ENCODE results near the gene ESD. TPM values are rescaled to one million over a fixed set of nuclear protein-coding genes. Genes with fewer than 3 reads are reported as not detected.

Gene ESD
- total and polyA plus RNA-seq, 2 donors (not counting 3 experiments of a cell fraction or from before 2014, with no cell fraction given) = 45.3 to 81.1 TPM

DNA sequence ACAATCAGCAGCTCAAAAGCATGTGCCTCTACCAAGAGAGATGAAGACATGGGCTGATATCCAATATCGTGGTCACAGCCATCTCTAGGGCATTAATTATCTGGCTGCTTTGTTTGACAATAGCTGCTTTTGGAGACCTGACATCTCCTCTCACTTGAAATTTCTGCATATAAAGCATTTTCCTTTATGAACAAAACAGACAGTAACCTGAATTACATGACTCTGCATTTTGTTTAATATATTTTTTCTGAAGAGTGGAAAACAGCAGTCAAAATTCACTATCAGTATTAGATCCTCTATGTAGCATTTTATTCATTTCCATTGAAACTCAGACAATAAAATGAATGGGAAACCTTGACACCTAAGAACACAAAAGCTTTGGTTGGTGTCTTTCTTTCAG, 42.4 kb upstream of the ESD start:
- H4K20me1 ChIP-seq (replicated peaks; ENCODE audit: control insufficient read depth, extremely low read depth, insufficient read depth, low read length) = no peaks in the 10 kb centered on the region
- no peaks in the 10 kb centered on the region for H3K79me2 ChIP-seq (ENCODE audit: control insufficient read depth, insufficient read depth, low read length)
- DNase-seq (ENCODE audit: low read depth, low spot score) (no peak), FAIRE-seq (no peak)
- no peak for TF ChIP-seq POLR2AphosphoS5 (IDR thresholded peaks at IDR 0.05; ENCODE audit: insufficient read depth, low read depth, low read length)
- TF ChIP-seq MYC (IDR thresholded peaks at IDR 0.05; ENCODE audit: low read depth, low read length) = no peak
- TF ChIP-seq GATA2 (IDR thresholded peaks at IDR 0.05; ENCODE audit: insufficient read depth, insufficient read length, low read depth, low read length) = no peak
- TF ChIP-seq EZH2 (IDR thresholded peaks at IDR 0.05; ENCODE audit: borderline replicate concordance, low read depth, low read length, severe bottlenecking) = no peak
- TF ChIP-seq, protein P1, sequence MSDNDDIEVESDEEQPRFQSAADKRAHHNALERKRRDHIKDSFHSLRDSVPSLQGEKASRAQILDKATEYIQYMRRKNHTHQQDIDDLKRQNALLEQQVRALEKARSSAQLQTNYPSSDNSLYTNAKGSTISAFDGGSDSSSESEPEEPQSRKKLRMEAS (IDR thresholded peaks at IDR 0.05; ENCODE audit: insufficient read depth, insufficient read length) = no peak
- no peak for TF ChIP-seq POLR2A (IDR thresholded peaks at IDR 0.05; ENCODE audit: low read depth, low read length)
- TF ChIP-seq, protein P2, sequence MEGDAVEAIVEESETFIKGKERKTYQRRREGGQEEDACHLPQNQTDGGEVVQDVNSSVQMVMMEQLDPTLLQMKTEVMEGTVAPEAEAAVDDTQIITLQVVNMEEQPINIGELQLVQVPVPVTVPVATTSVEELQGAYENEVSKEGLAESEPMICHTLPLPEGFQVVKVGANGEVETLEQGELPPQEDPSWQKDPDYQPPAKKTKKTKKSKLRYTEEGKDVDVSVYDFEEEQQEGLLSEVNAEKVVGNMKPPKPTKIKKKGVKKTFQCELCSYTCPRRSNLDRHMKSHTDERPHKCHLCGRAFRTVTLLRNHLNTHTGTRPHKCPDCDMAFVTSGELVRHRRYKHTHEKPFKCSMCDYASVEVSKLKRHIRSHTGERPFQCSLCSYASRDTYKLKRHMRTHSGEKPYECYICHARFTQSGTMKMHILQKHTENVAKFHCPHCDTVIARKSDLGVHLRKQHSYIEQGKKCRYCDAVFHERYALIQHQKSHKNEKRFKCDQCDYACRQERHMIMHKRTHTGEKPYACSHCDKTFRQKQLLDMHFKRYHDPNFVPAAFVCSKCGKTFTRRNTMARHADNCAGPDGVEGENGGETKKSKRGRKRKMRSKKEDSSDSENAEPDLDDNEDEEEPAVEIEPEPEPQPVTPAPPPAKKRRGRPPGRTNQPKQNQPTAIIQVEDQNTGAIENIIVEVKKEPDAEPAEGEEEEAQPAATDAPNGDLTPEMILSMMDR (IDR thresholded peaks at IDR 0.05; ENCODE audit: extremely low read depth in 1 of 2, insufficient read depth in 1 of 2, low read depth in 1 of 2, low read length in 2 of 2) = no peak
- TF ChIP-seq FOS (IDR thresholded peaks at IDR 0.05; ENCODE audit: borderline replicate concordance, insufficient read depth, low read length) = no peak
- TF ChIP-seq JUN (IDR thresholded peaks at IDR 0.05; ENCODE audit: borderline replicate concordance, insufficient read depth, insufficient read length, low read depth) = no peak
- H3K36me3 ChIP-seq (ENCODE audit: control insufficient read depth in 2 of 2, extremely low read depth in 1 of 2, insufficient read depth in 2 of 2, low read length in 2 of 2) = no peaks in the 10 kb centered on the region
- H3K9me3 ChIP-seq (replicated peaks; ENCODE audit: control insufficient read depth, insufficient read depth, low read length) = no peaks in the 10 kb centered on the region
- CTCF ChIA-PET = no interaction called here
- no peak overlapping the region for H3K4me3 ChIP-seq (replicated peaks in 1 of 3; ENCODE audit: insufficient read depth in 1 of 3, low read depth in 1 of 3, low read length in 3 of 3)
- intact Hi-C loops (cut with micrococcal nuclease) = no loop called here
- BruUV-seq (replicated peaks) = no TSS peak
- H3K9ac ChIP-seq (replicated peaks; ENCODE audit: extremely low read depth, insufficient read depth, low read length) = no peak overlapping the region
- no peak overlapping the region for H3K4me2 ChIP-seq (ENCODE audit: insufficient read depth, low read length)
- no peaks in the 10 kb centered on the region for H3K4me1 ChIP-seq (ENCODE audit: control insufficient read depth, extremely low read depth, insufficient read depth, low read length)
- no peak overlapping the region for H3K27ac ChIP-seq (ENCODE audit: insufficient read depth, low read depth, low read length)
- H2AFZ ChIP-seq (ENCODE audit: low read depth, low read length) = no peak overlapping the region
- dilution Hi-C loops (cut with MboI; ENCODE audit: extremely low pct_ligation_motif_present, low sequenced_read_pairs) = no loop called here
- POLR2A ChIA-PET = no interaction called here
- peaks cover 3 to 4% of the 10 kb centered on the region in 2 experiments for H3K27me3 ChIP-seq (ENCODE audit: control insufficient read depth in 2 of 2, insufficient read depth in 2 of 2, low read length in 2 of 2)
- H3K9me1 ChIP-seq (replicated peaks; ENCODE audit: control insufficient read depth, extremely low read depth, insufficient read depth, low read length) = no peaks in the 10 kb centered on the region

Data from endothelial cell of umbilical vein (primary cell).